Fibroblast of lung (primary cell): Measurements from ENCODE around the gene GKAP1.

Source experiments
- CTCF ChIP-seq, 2 donors: IDR thresholded peaks in 1 of 2; conservative IDR thresholded peaks in 1 of 2; 1 replicate in 1 of 2; 2 replicates in 1 of 2; pipeline ENCODE4 v1.5.1; 2011 to 2012; ENCODE audit warnings: low read length in 2 of 2, control low read depth in 1 of 2, inconsistent platforms in 1 of 2, low read depth in 1 of 2, mild to moderate bottlenecking in 1 of 2
- EZH2 ChIP-seq: IDR thresholded peaks from 2 replicates; pipeline ENCODE4 v1.5.1; 2012; ENCODE audit warnings: low read length, control low read depth, mild to moderate bottlenecking; ENCODE audit errors: missing control alignments

- no peak for TF ChIP-seq CTCF (conservative IDR thresholded peaks at IDR 0.05 in 1 of 2, IDR thresholded peaks at IDR 0.05 in 1 of 2; ENCODE audit: low read depth in 1 of 2, low read length in 2 of 2)
- no peak for TF ChIP-seq EZH2
Observed at GRCh38 chr9:83800236-83801033, 17.1 kb downstream of the GKAP1 start.
